Ovary (tissue), 3 donors: ENCODE measurements around the gene SWAP70.

Source experiments
- EP300 ChIP-seq: sonication (generic); formaldehyde crosslinking; IDR thresholded peaks from one replicate; pipeline ENCODE4 v1.6.1; 2017; ENCODE audit warnings: antibody characterized with exemption
- POLR2A ChIP-seq: fragments of 450-650 bp; IDR thresholded peaks from one replicate; pipeline ENCODE4 v1.6.1; 2017; ENCODE audit warnings: antibody characterized with exemption, mild to moderate bottlenecking, moderate library complexity
- TF ChIP-seq, protein P1 (sequence below), 3 donors: fragments of 450-650 bp in 2 of 3; fragments of 200-600 bp in 1 of 3; IDR thresholded peaks; one replicate each; pipeline versions ENCODE4 v1.5.1 to v1.8.0; 2016 to 2022; ENCODE audit warnings: antibody characterized with exemption in 3 of 3, mild to moderate bottlenecking in 1 of 3
- donor health status: DM: no; HTN: no; CAD: no.

DNA sequence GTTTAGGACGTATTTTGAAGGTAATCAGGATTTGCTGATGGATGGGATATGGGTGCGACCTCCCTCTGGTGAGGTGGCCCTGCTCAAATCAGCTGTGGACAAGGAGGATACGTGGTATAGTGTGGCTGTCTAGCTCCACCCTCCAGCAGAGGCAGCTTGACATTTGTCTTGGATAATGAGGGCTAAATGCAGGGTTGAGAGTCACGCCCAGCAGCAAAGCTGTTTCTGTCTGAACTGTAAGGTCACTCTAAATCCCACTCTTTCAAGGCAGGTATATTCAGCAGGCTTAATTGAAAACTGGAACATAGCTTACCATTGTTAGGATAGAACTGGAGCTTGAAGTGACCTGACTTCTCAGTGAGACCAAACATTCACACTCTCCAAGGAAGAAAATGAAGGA lies 98.7 kb downstream of the SWAP70 start:
- TF ChIP-seq POLR2A (no peak), EP300 (no peak)
- TF ChIP-seq, protein P1, sequence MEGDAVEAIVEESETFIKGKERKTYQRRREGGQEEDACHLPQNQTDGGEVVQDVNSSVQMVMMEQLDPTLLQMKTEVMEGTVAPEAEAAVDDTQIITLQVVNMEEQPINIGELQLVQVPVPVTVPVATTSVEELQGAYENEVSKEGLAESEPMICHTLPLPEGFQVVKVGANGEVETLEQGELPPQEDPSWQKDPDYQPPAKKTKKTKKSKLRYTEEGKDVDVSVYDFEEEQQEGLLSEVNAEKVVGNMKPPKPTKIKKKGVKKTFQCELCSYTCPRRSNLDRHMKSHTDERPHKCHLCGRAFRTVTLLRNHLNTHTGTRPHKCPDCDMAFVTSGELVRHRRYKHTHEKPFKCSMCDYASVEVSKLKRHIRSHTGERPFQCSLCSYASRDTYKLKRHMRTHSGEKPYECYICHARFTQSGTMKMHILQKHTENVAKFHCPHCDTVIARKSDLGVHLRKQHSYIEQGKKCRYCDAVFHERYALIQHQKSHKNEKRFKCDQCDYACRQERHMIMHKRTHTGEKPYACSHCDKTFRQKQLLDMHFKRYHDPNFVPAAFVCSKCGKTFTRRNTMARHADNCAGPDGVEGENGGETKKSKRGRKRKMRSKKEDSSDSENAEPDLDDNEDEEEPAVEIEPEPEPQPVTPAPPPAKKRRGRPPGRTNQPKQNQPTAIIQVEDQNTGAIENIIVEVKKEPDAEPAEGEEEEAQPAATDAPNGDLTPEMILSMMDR (IDR thresholded peaks at IDR 0.05), result no peak
